SU-DHL-6 (cell line): ENCODE measurements around the gene FBXW7.

Experiments
- H2AFZ ChIP-seq: fragments of 200-600 bp; sonication (generic); 2 replicates; pipeline ENCODE4 v1.6.1; 2014; ENCODE audit warnings: low read depth, mild to moderate bottlenecking, moderate library complexity, mixed read lengths, antibody characterized with exemption, low read length; ENCODE audit not compliant: severe bottlenecking
- H3F3A ChIP-seq: fragments of 200-600 bp; shearing (Covaris generic); 2 replicates; pipeline ENCODE4 v1.6.0; 2016; ENCODE audit warnings: antibody characterized with exemption, mild to moderate bottlenecking; ENCODE audit not compliant: insufficient read depth
- H3K27ac ChIP-seq: fragments of 200-600 bp; sonication (generic); 2 replicates; pipeline ENCODE4 v1.5.1; 2016; ENCODE audit warnings: low read depth, mild to moderate bottlenecking, low read length, moderate library complexity, mixed read lengths
- H3K27me3 ChIP-seq: fragments of 200-600 bp; sonication (generic), shearing (Covaris generic); 2 replicates; pipeline ENCODE4 v1.6.0; 2014; ENCODE audit warnings: mild to moderate bottlenecking, low read length
- H3K36me3 ChIP-seq: fragments of 200-600 bp; sonication (generic); 2 replicates; pipeline ENCODE4 v1.6.1; 2014; ENCODE audit warnings: mild to moderate bottlenecking, low read length, mixed read lengths
- H3K4me2 ChIP-seq: fragments of 300-600, 200-600 bp; shearing (Covaris generic), sonication (generic); 2 replicates; pipeline ENCODE4 v1.6.0; 2014; ENCODE audit warnings: low read length, low read depth, mild to moderate bottlenecking; ENCODE audit not compliant: poor library complexity, severe bottlenecking
- H3K4me3 ChIP-seq: fragments of 200-600 bp; sonication (generic); 2 replicates; pipeline ENCODE4 v1.5.1; 2014; ENCODE audit warnings: antibody characterized with exemption, low read length, mild to moderate bottlenecking, mixed read lengths; ENCODE audit not compliant: insufficient read depth, poor library complexity, severe bottlenecking
- H3K79me2 ChIP-seq: fragments of 200-600 bp; sonication (generic); 2 replicates; pipeline ENCODE4 v1.6.1; 2014; ENCODE audit warnings: mild to moderate bottlenecking, low read length, moderate library complexity; ENCODE audit not compliant: insufficient read depth
- H3K9ac ChIP-seq: fragments of 200-600 bp; sonication (generic); 2 replicates; pipeline ENCODE4 v1.7.0; 2014; ENCODE audit warnings: mild to moderate bottlenecking, low read length
- H3K9me2 ChIP-seq: fragments of 200-600 bp; sonication (generic); replicated peaks from 2 replicates; pipeline ENCODE4 v1.6.1; 2014; ENCODE audit warnings: low read length; ENCODE audit not compliant: insufficient read depth
- H3K9me3 ChIP-seq: fragments of 200-600 bp; sonication (generic); 2 replicates; pipeline ENCODE4 v1.6.1; 2014; ENCODE audit warnings: low read length, mixed read lengths; ENCODE audit not compliant: insufficient read depth
- H4K20me1 ChIP-seq: fragments of 200-600 bp; sonication (generic); 2 replicates; pipeline ENCODE4 v1.6.1; 2014; ENCODE audit warnings: low read depth, mild to moderate bottlenecking, antibody characterized with exemption, low read length, moderate library complexity, mixed read lengths
- EZH2phosphoT487 ChIP-seq: fragments of 200-600 bp; sonication (generic), shearing (Covaris generic); conservative IDR thresholded peaks from 2 replicates; pipeline ENCODE4 v1.6.1; 2018; ENCODE audit warnings: mild to moderate bottlenecking, antibody characterized with exemption, low read length, moderate library complexity, mixed read lengths
- TF ChIP-seq, protein P1 (sequence below): fragments of 200-600 bp; sonication (generic); IDR thresholded peaks from one replicate; pipeline ENCODE4 v1.5.1; 2017; ENCODE audit warnings: antibody characterized with exemption, mild to moderate bottlenecking, low read length, moderate library complexity; ENCODE audit not compliant: insufficient read depth, poor library complexity, severe bottlenecking

FBXW7 gene

DNA sequence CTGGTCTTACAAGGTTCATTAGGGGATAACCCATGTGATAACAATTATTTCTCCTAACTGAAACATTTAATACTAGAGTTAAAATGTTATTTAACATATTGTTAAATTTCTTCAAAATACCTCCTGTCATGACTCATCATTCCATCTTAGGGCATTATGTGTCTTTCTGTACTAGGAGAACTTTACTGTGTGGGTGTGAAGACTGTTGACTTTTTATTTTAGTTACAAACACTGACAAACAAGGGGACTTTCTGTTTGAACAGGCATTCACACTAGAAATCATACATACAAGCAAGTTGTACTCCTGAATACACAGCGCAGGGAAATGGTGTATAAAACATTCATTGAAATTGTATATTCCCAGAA lies 175.9 kb downstream of the FBXW7 start:
- no peak overlapping the region for H3K4me2 ChIP-seq
- no peaks in the 10 kb centered on the region for H3F3A ChIP-seq

GRCh38 chr4:152359208-152360044 lies 176.5 kb downstream of the FBXW7 start:
- Histone ChIP-seq H3K9me2 (no peaks in the 10 kb centered on the region), H3K27ac (no peak overlapping the region)

More for the DNA sequence above, 175.9 kb downstream of the FBXW7 start:
- Histone ChIP-seq H3K9ac (no peak overlapping the region), H2AFZ (no peak overlapping the region), H4K20me1 (0 out of 2 replicates have a peak, but pooled peaks cover 2% of the 10 kb centered on the region), H3K27ac (no peak overlapping the region), H3K9me2 (no peaks in the 10 kb centered on the region), H3K79me2 (no peaks in the 10 kb centered on the region; the same call in 1 of the 2 replicates), H3K4me3 (no peak overlapping the region), H3K36me3 (peaks cover 3% of the 10 kb centered on the region; the same call in 1 of the 2 replicates), H3K9me3 (no peaks in the 10 kb centered on the region), H3K27me3 (no peaks in the 10 kb centered on the region)
- TF ChIP-seq EZH2phosphoT487, result no peak
- TF ChIP-seq, protein P1, sequence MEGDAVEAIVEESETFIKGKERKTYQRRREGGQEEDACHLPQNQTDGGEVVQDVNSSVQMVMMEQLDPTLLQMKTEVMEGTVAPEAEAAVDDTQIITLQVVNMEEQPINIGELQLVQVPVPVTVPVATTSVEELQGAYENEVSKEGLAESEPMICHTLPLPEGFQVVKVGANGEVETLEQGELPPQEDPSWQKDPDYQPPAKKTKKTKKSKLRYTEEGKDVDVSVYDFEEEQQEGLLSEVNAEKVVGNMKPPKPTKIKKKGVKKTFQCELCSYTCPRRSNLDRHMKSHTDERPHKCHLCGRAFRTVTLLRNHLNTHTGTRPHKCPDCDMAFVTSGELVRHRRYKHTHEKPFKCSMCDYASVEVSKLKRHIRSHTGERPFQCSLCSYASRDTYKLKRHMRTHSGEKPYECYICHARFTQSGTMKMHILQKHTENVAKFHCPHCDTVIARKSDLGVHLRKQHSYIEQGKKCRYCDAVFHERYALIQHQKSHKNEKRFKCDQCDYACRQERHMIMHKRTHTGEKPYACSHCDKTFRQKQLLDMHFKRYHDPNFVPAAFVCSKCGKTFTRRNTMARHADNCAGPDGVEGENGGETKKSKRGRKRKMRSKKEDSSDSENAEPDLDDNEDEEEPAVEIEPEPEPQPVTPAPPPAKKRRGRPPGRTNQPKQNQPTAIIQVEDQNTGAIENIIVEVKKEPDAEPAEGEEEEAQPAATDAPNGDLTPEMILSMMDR, result no peak

GRCh38 chr4:152357206-152357605 lies 178.7 kb downstream of the FBXW7 start:
- Histone ChIP-seq H3K9me3 (no peaks in the 10 kb centered on the region), H3K27ac (no peak overlapping the region), H2AFZ (no peak overlapping the region), H3K79me2 (peaks cover 5% of the 10 kb centered on the region), H3K4me2 (no peak overlapping the region), H3K4me3 (no peak overlapping the region), H3K27me3 (no peaks in the 10 kb centered on the region), H3F3A (no peaks in the 10 kb centered on the region), H4K20me1 (0 out of 2 replicates have a peak, but pooled peaks cover 2% of the 10 kb centered on the region), H3K9me2 (no peaks in the 10 kb centered on the region), H3K9ac (no peak overlapping the region), H3K36me3 (no peaks in the 10 kb centered on the region)
- TF ChIP-seq EZH2phosphoT487, result no peak
- TF ChIP-seq, protein P1, result no peak

More at GRCh38 chr4:152359208-152360044, 176.5 kb downstream of the FBXW7 start:
- H3K79me2 ChIP-seq, result no peaks in the 10 kb centered on the region; the same call in 1 of the 2 replicates
- no peak overlapping the region for H2AFZ ChIP-seq
- TF ChIP-seq, protein P1, result no peak
- no peak for TF ChIP-seq EZH2phosphoT487
- H3K9me3 ChIP-seq, result no peaks in the 10 kb centered on the region
- no peaks in the 10 kb centered on the region for H3K27me3 ChIP-seq
- H3K36me3 ChIP-seq, result no peaks in the 10 kb centered on the region; the same call in 1 of the 2 replicates
- H3K4me3 ChIP-seq, result no peak overlapping the region
- no peaks in the 10 kb centered on the region for H3F3A ChIP-seq
- no peak overlapping the region for H3K4me2 ChIP-seq
- H3K9ac ChIP-seq, result no peak overlapping the region
- H4K20me1 ChIP-seq, result 0 out of 2 replicates have a peak, but pooled peaks cover 2% of the 10 kb centered on the region
